KBM-7 (cell line): Measurements from ENCODE around the gene TPGS1.
A peak's percentile ranks its signal among the peaks of the same experiment; 100 is the strongest.

ENCODE experiments used
- DNase-seq: peaks from one replicate; pipeline ENCODE4 v3.0.0-alpha.2; 2015
- in situ Hi-C: fragments of 300-500 bp; cut with MboI; formaldehyde crosslinking; loops from 2 replicates; pipeline ENCODE4 v1.14.3; 2020; ENCODE audit warnings: low sequenced_read_pairs, low pct_unique_long_range_greater_than_20kb, mixed read lengths

TPGS1 gene

GRCh38 chr19:512547-513365 is 5.5 kb downstream of the TPGS1 start:
- no peak for DNase-seq
- in situ Hi-C loops: no loop called here

DNA sequence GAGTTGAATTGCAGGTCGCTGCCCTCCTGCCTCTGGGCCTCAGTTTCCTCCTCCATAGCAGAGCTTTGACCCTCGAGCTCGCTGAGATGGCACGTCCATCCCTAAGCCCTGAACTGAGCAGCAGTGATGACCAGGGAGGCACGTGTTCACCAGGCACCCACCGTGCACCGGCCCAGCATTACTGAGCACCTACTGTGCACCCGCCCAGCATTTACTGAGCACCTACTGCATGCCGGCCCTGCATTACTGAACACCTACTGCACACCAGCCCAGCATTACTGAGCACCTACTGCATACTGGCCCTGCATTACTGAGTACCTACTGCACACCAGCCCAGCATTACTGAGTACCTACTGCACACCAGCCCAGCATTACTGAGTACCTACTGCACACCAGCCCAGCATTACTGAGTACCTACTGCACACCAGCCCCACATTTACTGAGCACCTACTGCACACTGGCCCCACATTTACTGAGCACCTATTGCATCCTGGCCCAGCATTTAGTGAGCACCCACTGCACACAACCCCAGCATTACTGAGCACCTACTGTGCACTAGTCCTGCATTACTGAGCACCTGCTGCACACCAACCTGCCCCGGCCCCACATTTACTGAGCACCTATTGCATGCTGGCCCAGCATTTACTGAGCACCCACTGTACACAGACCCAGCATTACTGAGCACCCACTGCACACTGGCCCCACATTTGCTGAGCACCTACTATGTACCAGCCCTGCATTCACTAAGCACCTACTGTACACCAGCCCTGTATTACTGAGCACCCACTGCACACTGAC is 6.3 kb downstream of the TPGS1 start:
- in situ Hi-C loops: no loop called here
- no peak for DNase-seq

DNA sequence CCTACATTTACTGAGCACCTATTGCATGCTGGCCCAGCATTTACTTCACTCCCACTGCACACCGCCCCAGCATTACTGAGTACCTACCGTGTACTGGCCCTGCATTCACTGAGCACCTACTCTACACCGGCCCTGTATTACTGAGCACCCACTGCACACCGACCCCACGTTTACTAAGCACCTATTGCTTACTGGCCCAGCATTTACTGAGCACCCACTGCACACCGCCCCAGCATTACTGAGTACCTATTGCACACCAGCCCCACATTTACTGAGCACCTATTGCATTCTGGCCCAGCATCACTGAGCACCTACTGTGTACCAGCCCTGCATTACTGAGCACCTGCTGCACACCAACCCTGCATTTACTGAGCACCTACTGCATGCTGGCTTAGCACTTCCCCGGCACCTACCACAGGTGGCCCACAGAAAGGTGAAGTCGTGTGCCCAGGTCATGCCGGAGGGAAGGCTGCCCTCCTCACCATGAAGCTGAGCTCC is 6.9 kb downstream of the TPGS1 start:
- DNase-seq: no peak
- in situ Hi-C loops: no loop called here

- DNase-seq: no peak
- in situ Hi-C loops: no loop called here
These were observed 10.7 kb downstream of the TPGS1 start for GRCh38 chr19:517721-518597.

- in situ Hi-C loops: no loop called here
- DNase-seq: no peak
These were observed 11.4 kb downstream of the TPGS1 start for GRCh38 chr19:518598-519231.

DNA sequence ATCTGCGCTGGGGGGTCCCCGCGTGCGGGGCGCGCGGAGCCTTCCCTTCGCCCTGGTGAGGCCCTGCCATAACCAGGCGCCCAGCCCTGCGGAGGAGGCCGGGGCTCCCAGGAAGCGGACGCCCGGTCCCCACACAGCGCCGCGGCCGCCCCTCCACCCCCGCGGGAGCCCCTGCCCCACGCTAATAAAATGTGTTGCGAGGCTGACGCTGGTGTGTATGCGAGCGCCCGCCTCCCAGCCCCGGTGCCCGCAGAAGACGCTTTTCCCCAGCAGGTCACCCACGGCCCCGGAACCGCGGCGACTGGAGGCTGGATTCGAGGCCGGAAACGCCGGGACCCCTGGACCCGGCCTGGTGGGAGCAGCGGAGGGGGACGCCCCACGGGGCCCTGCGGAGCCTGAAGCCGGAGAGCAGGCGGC is 12.2 kb downstream of the TPGS1 start:
- in situ Hi-C loops: no loop called here
- no peak for DNase-seq

DNA sequence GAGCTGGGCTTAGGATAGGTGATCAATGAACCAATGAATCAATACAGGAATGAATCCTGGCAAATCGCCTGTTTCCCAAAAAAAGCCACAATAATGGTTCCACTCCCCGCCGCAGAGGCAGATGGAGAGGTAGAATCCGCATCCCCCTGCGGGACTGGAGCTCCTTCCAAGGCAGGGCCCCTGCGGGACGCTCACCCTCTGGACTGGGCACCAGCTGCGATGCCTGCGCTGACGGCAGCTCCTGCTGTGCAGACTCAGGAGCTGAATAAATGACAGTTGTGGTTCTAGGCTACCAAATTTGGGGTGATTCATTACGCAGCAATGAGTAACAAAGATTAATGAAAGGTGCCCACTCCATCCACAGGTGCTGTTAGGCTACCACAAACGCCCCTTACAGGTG is 15.4 kb downstream of the TPGS1 start:
- in situ Hi-C loops: no loop called here
- DNase-seq: no peak

- no peak for DNase-seq
These were observed 16.9 kb downstream of the TPGS1 start for GRCh38 chr19:524062-524674.

DNA sequence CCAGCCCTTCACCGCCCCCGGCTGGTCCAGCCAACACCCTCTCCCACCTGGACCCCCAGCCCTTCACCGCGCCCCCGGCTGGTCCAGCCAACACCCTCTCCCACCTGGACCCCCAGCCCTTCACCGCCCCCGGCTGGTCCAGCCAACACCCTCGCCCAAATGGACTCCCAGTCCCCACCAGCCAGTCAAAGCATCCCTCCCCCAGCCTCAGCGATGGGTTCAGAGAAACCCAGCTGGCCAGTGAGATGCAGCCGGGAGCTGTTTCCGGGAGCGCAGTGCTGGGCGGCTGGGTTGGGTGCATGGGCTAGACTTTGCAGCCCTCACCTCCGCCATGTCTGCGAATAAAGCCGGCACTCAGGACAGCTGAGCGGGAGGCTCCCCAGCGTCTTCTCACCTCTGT is 17.7 kb downstream of the TPGS1 start:
- in situ Hi-C loops: no loop called here
- DNase-seq: no peak

More at GRCh38 chr19:524062-524674, 16.9 kb downstream of the TPGS1 start:
- in situ Hi-C loops: no loop called here

DNA sequence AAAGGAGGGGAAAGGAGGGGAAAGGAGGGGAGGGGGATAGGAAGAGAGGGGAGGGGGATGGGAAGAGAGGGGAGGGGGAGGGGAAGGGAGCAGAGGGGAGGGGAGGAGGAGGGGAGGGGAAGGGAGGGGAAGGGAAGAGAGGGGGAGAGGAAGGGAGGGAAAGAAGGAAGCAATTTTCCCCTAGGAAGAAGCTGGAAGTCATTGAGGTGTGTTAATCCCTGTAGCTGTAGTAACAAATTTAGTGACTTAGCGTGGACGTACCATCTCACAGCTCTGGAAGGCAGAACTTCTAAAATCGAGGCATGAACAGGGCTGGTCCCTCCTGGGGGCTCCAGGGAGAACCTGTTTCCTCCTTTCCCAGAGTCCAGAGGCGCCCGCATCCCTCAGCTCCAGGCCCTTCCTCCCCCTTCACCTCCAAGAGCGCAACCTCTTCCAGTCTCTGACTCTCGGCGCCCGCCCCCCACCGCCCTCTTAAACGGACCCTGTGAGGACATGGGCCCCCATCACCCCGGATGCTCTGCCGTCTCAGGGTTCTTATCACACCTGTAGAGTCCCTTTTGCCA is 18.6 kb downstream of the TPGS1 start:
- DNase-seq: no peak
- in situ Hi-C loops: no loop called here

- DNase-seq: no peak
- in situ Hi-C loops: no loop called here
These were observed 23.1 kb downstream of the TPGS1 start for GRCh38 chr19:530134-531008.

DNA sequence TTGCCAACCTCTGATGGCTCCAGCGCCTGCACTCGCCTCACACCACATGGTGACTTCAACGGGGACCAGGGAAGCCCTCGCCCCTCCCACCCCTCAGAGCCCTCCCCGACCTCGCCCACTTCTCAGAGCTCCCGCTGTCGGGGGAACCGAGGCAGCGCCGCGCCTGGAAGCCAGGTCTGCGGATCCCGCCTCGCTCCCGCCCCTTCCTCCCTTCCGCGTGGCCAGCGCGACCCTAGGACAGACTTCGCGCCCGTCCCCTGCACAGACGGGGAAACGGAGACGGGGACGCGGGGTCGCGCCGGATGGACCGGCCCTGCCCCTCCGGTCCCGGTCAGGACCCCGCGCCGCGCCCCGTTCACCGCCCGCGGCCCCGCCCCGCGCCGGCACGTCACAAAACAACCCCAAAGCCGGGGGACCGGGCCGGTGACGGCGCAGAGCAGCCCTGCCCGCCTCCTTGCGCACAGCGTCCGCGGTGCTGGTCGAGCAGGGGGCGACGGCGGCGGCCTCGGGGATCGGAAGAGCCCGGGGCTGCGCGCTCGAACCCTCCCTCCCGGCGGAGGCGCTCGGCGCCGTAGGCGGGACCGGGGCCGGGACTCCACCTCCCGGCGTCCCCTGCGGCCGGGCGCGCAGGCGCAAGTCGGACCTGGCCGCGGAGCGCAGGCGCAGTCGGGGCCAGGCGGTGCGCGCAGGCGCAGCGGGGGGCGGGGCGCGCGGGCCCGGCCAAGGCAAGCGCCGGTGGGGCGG is 23.9 kb downstream of the TPGS1 start:
- DNase-seq: peak; percentile 78
- in situ Hi-C loops: no loop called here

GRCh38 chr19:531753-532560 is 24.7 kb downstream of the TPGS1 start, which contains the start of gene CDC34:
Gene CDC34 (plus strand): TSS chr19:531760. CDS start chr19:531932, 172 bp downstream.
- no peak for DNase-seq
- in situ Hi-C loops: no loop called here

GRCh38 chr19:532561-533363 is 25.5 kb downstream of the TPGS1 start:
- peak; percentile 73 for DNase-seq
- in situ Hi-C loops: no loop called here
